Mucosa of stomach (tissue), 1 donor: ENCODE results near the gene MACROD2.
A peak's percentile ranks its signal among the peaks of the same experiment; 100 is the strongest.
"Not testable (repeated sequence)": the region's sequence is repeated elsewhere in the genome, so short reads cannot be mapped to it uniquely, and the experiment has no call there.

Source experiments
- H3K27me3 ChIP-seq: one replicate; pipeline ENCODE4 v1.7.0; 2013; ENCODE audit warnings: mild to moderate bottlenecking, low read length; ENCODE audit not compliant: control insufficient read depth, insufficient read depth
- H3K36me3 ChIP-seq: one replicate; pipeline ENCODE4 v1.7.0; 2013; ENCODE audit warnings: low read length; ENCODE audit not compliant: control insufficient read depth, insufficient read depth
- H3K4me1 ChIP-seq: one replicate; pipeline ENCODE4 v1.7.0; 2013; ENCODE audit warnings: mild to moderate bottlenecking, low read length; ENCODE audit not compliant: control insufficient read depth, insufficient read depth
- H3K4me3 ChIP-seq: one replicate; pipeline ENCODE4 v1.7.0; 2013; ENCODE audit warnings: low read length
- H3K9ac ChIP-seq: one replicate; pipeline ENCODE4 v1.7.0; 2013; ENCODE audit warnings: mild to moderate bottlenecking, low read length, moderate library complexity
- H3K9me3 ChIP-seq: one replicate; pipeline ENCODE4 v1.7.0; 2013; ENCODE audit warnings: mild to moderate bottlenecking, low read length, moderate library complexity; ENCODE audit not compliant: control insufficient read depth
- donor health status: Pancreatic carcinoma.

MACROD2 gene

GRCh38 chr20:14434384-14435136 is 439.2 kb downstream of the MACROD2 start:
- Histone ChIP-seq H3K36me3 (no peaks in the 10 kb centered on the region), H3K4me1 (no peaks in the 10 kb centered on the region), H3K9me3 (no peaks in the 10 kb centered on the region), H3K4me3 (no peak overlapping the region), H3K9ac (no peak overlapping the region), H3K27me3 (no peaks in the 10 kb centered on the region)

- Histone ChIP-seq H3K9ac (no peak overlapping the region), H3K4me3 (no peak overlapping the region), H3K4me1 (no peaks in the 10 kb centered on the region), H3K9me3 (no peaks in the 10 kb centered on the region), H3K36me3 (no peaks in the 10 kb centered on the region), H3K27me3 (no peaks in the 10 kb centered on the region)
These were observed 445.9 kb downstream of the MACROD2 start for GRCh38 chr20:14441201-14441600.

GRCh38 chr20:14444106-14444505 is 448.8 kb downstream of the MACROD2 start:
- Histone ChIP-seq H3K9me3 (no peaks in the 10 kb centered on the region), H3K4me1 (no peaks in the 10 kb centered on the region), H3K9ac (no peak overlapping the region), H3K4me3 (no peak overlapping the region), H3K36me3 (no peaks in the 10 kb centered on the region), H3K27me3 (no peaks in the 10 kb centered on the region)

GRCh38 chr20:14445310-14445709 is 450.0 kb downstream of the MACROD2 start:
- H3K4me1 ChIP-seq = peaks cover 3% of the 10 kb centered on the region
- H3K9me3 ChIP-seq = no peaks in the 10 kb centered on the region
- H3K27me3 ChIP-seq = no peaks in the 10 kb centered on the region
- no peaks in the 10 kb centered on the region for H3K36me3 ChIP-seq
- H3K9ac ChIP-seq = no peak overlapping the region
- H3K4me3 ChIP-seq = no peak overlapping the region

- Histone ChIP-seq H3K9ac (no peak overlapping the region), H3K4me3 (no peak overlapping the region)
These were observed 450.6 kb downstream of the MACROD2 start for GRCh38 chr20:14445902-14446301.

GRCh38 chr20:14446446-14446845 is 451.1 kb downstream of the MACROD2 start:
- H3K4me3 ChIP-seq = no peak overlapping the region
- no peak overlapping the region for H3K9ac ChIP-seq
- H3K36me3 ChIP-seq = no peaks in the 10 kb centered on the region
- no peaks in the 10 kb centered on the region for H3K9me3 ChIP-seq
- H3K27me3 ChIP-seq = no peaks in the 10 kb centered on the region
- peaks cover 7% of the 10 kb centered on the region for H3K4me1 ChIP-seq

More at GRCh38 chr20:14445902-14446301, 450.6 kb downstream of the MACROD2 start:
- Histone ChIP-seq H3K9me3 (no peaks in the 10 kb centered on the region), H3K4me1 (peaks cover 7% of the 10 kb centered on the region), H3K36me3 (no peaks in the 10 kb centered on the region), H3K27me3 (no peaks in the 10 kb centered on the region)

GRCh38 chr20:14449323-14449722 is 454.0 kb downstream of the MACROD2 start:
- Histone ChIP-seq H3K4me3 (no peak overlapping the region), H3K9me3 (no peaks in the 10 kb centered on the region), H3K27me3 (no peaks in the 10 kb centered on the region), H3K9ac (no peak overlapping the region), H3K36me3 (no peaks in the 10 kb centered on the region), H3K4me1 (peaks cover 7% of the 10 kb centered on the region)

GRCh38 chr20:14450256-14450655 is 454.9 kb downstream of the MACROD2 start:
- no peaks in the 10 kb centered on the region for H3K36me3 ChIP-seq
- no peak overlapping the region for H3K4me3 ChIP-seq
- H3K9me3 ChIP-seq = no peaks in the 10 kb centered on the region
- H3K4me1 ChIP-seq = peaks cover 7% of the 10 kb centered on the region
- no peak overlapping the region for H3K9ac ChIP-seq
- no peaks in the 10 kb centered on the region for H3K27me3 ChIP-seq

GRCh38 chr20:14451458-14451857 is 456.1 kb downstream of the MACROD2 start:
- H3K9me3 ChIP-seq = no peaks in the 10 kb centered on the region
- H3K9ac ChIP-seq = no peak overlapping the region
- peaks cover 7% of the 10 kb centered on the region for H3K4me1 ChIP-seq

GRCh38 chr20:14453259-14453658 is 457.9 kb downstream of the MACROD2 start:
- H3K9me3 ChIP-seq = no peaks in the 10 kb centered on the region
- H3K4me1 ChIP-seq = peaks cover 7% of the 10 kb centered on the region
- H3K27me3 ChIP-seq = no peaks in the 10 kb centered on the region
- H3K36me3 ChIP-seq = no peaks in the 10 kb centered on the region
- H3K4me3 ChIP-seq = no peak overlapping the region
- no peak overlapping the region for H3K9ac ChIP-seq

More at GRCh38 chr20:14451458-14451857, 456.1 kb downstream of the MACROD2 start:
- H3K36me3 ChIP-seq = no peaks in the 10 kb centered on the region
- H3K27me3 ChIP-seq = no peaks in the 10 kb centered on the region
- no peak overlapping the region for H3K4me3 ChIP-seq

GRCh38 chr20:14454296-14454695 is 459.0 kb downstream of the MACROD2 start:
- Histone ChIP-seq H3K9ac (no peak overlapping the region), H3K36me3 (no peaks in the 10 kb centered on the region), H3K4me1 (peaks cover 7% of the 10 kb centered on the region), H3K27me3 (no peaks in the 10 kb centered on the region), H3K9me3 (no peaks in the 10 kb centered on the region), H3K4me3 (no peak overlapping the region)

GRCh38 chr20:14467104-14467827 is 471.9 kb downstream of the MACROD2 start:
- H3K4me3 ChIP-seq = peak overlapping the region; percentile 84
- H3K9ac ChIP-seq = peak overlapping the region; percentile 70

More at GRCh38 chr20:14467104-14467827, 471.9 kb downstream of the MACROD2 start:
- not testable (repeated sequence) for H3K4me1 ChIP-seq, H3K27me3 ChIP-seq, H3K9me3 ChIP-seq, H3K36me3 ChIP-seq
